GM23248 (cell line): ENCODE results near the gene SGK1. TPM values are rescaled to one million over a fixed set of nuclear protein-coding genes. Genes with fewer than 3 reads are reported as not detected.
A peak's percentile ranks its signal among the peaks of the same experiment; 100 is the strongest.

ENCODE experiments used
- DNase-seq: peaks from one replicate; pipeline ENCODE4 v3.0.0-alpha.2; 2015
- H2AFZ ChIP-seq: fragments of 200-600 bp; sonication (generic); 2 replicates; pipeline ENCODE4 v1.6.1; 2016; ENCODE audit warnings: antibody characterized with exemption
- H3F3A ChIP-seq: fragments of 200-600 bp; sonication (generic); 2 replicates; pipeline ENCODE4 v1.6.1; 2016; ENCODE audit warnings: mild to moderate bottlenecking, antibody characterized with exemption, mixed run types; ENCODE audit not compliant: insufficient read depth
- H3K27ac ChIP-seq: fragments of 200-600 bp; sonication (generic); 2 replicates; pipeline ENCODE4 v1.5.1; 2016; ENCODE audit warnings: mild to moderate bottlenecking
- H3K27me3 ChIP-seq: fragments of 200-600 bp; sonication (generic); replicated peaks from 2 replicates; pipeline ENCODE4 v1.6.1; 2016; ENCODE audit warnings: mild to moderate bottlenecking; ENCODE audit not compliant: insufficient read depth
- H3K36me3 ChIP-seq: fragments of 200-600 bp; sonication (generic); 2 replicates; pipeline ENCODE4 v1.6.1; 2016; ENCODE audit warnings: low read depth, mild to moderate bottlenecking
- H3K4me1 ChIP-seq: fragments of 200-600 bp; sonication (generic); 2 replicates; pipeline ENCODE4 v1.6.1; 2016; ENCODE audit warnings: mild to moderate bottlenecking; ENCODE audit not compliant: insufficient read depth
- H3K4me2 ChIP-seq: fragments of 200-600 bp; sonication (generic); one replicate; pipeline ENCODE4 v1.6.1; 2016; ENCODE audit warnings: mild to moderate bottlenecking; ENCODE audit not compliant: unreplicated experiment
- H3K4me3 ChIP-seq: fragments of 200-600 bp; sonication (generic); 2 replicates; pipeline ENCODE4 v1.5.1; 2016; ENCODE audit warnings: mild to moderate bottlenecking
- H3K79me2 ChIP-seq: fragments of 200-600 bp; sonication (generic); 2 replicates; pipeline ENCODE4 v1.6.1; 2016; ENCODE audit warnings: mild to moderate bottlenecking; ENCODE audit not compliant: insufficient read depth
- H3K9ac ChIP-seq: fragments of 200-600 bp; sonication (generic); 2 replicates; pipeline ENCODE4 v1.6.1; 2016; ENCODE audit warnings: mild to moderate bottlenecking
- H3K9me2 ChIP-seq: fragments of 200-600 bp; sonication (generic); 2 replicates; pipeline ENCODE4 v1.6.1; 2016; ENCODE audit warnings: mixed run types, mild to moderate bottlenecking, moderate library complexity; ENCODE audit not compliant: insufficient read depth
- H3K9me3 ChIP-seq: fragments of 200-600 bp; sonication (generic); one replicate; pipeline ENCODE4 v1.6.1; 2017; ENCODE audit warnings: low read depth
- H4K20me1 ChIP-seq: fragments of 200-600 bp; sonication (generic); 2 replicates; pipeline ENCODE4 v1.6.0; 2016; ENCODE audit not compliant: insufficient read depth
- EZH2 ChIP-seq: fragments of 200-600 bp; sonication (generic); IDR thresholded peaks from 2 replicates; pipeline ENCODE4 v1.6.1; 2018; ENCODE audit warnings: antibody characterized with exemption, mild to moderate bottlenecking; ENCODE audit not compliant: insufficient read depth, poor library complexity, severe bottlenecking
- EZH2phosphoT487 ChIP-seq: fragments of 200-600 bp; sonication (generic); IDR thresholded peaks from 2 replicates; pipeline ENCODE4 v1.6.1; 2018; ENCODE audit warnings: antibody characterized with exemption, moderate library complexity, mild to moderate bottlenecking, low read depth; ENCODE audit not compliant: insufficient read depth
- WGBS, 2 experiments: methylation state at CpG; one replicate each; pipeline ENCODE4 v1.1.6; 2015 to 2017; ENCODE audit warnings: low lambda C conversion rate in 2 of 2, low coverage in 1 of 2; ENCODE audit errors: missing lambda C conversion rate in 2 of 2; 5-methylcytosine and 5-hydroxymethylcytosine counted together
- in situ Hi-C: fragments of 300-500 bp; cut with MboI; formaldehyde crosslinking; loops from 2 replicates; pipeline ENCODE4 v1.15.0; 2020
- polyA plus RNA-seq: library from polyadenylated mRNA; unstranded; fragments of >200 nt; fragmentation: Nextera tagmentation; extraction: Ambion mirVana; gene quantifications from 2 replicates; pipeline ENCODE4 v1.2.1, GENCODE V29; 2016
- total RNA-seq: library from RNA; depleted of rRNA; stranded (reverse); fragments of >200 nt; shearing (Covaris generic); gene quantifications from 2 replicates; pipeline ENCODE4 v1.2.3, GENCODE V29; 2014

Gene SGK1
- total and polyA plus RNA-seq, 2 experiments from 2014 or later: 134 to 228 TPM

DNA sequence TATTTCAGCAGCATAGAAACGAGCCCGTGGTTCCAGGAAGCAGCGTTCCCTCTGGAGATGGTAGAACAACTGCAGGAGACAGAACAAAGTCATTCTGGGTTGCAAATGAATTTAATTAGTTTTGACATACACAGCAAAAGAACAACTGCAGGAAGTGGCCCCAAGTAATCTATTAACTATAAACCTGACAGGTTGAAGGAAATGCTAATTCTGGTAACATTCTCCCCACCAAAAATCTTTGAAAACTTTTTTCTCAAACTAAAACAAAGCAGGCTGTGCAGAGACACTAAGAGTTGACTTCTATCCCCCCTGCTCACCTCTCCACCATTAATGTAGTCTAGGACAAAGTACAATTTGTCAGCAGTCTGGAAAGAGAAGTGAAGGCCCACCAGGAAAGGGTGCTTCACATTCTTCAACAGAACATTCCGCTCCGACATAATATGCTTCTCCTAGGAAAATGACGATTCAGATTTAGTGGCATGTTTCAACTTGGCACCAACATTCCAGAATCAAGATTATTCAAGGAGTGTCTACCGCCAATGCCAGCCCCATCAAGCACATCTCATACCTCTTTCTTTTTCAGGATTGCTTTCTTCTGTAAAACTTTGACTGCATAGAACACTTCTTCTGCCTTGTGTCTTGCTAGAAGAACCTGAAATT is 145.1 kb downstream of the SGK1 start:
- H3K27me3 ChIP-seq: no peaks in the 10 kb centered on the region
- no peak overlapping the region for H2AFZ ChIP-seq
- no peaks in the 10 kb centered on the region for H3K9me3 ChIP-seq
- in situ Hi-C loops: no loop called here
- peaks cover 54% of the 10 kb centered on the region for H3K36me3 ChIP-seq
- H3F3A ChIP-seq: peaks cover 86% of the 10 kb centered on the region
- H4K20me1 ChIP-seq: peaks cover 36% of the 10 kb centered on the region
- peaks cover 41% of the 10 kb centered on the region for H3K4me1 ChIP-seq
- peak overlapping the region; percentile 92 for H3K27ac ChIP-seq
- 7 to 11% methylated on average over 7 of the region's 7 CpGs for WGBS, 2 experiments
- peak overlapping the region; percentile 99 for H3K9ac ChIP-seq
- peak overlapping the region; percentile 99 for H3K4me2 ChIP-seq
- H3K4me3 ChIP-seq: peak overlapping the region; percentile 99
- TF ChIP-seq EZH2phosphoT487: no peak
- TF ChIP-seq EZH2: no peak
- no peaks in the 10 kb centered on the region for H3K9me2 ChIP-seq
- peak; percentile 17 for DNase-seq
- peaks cover 57% of the 10 kb centered on the region for H3K79me2 ChIP-seq

- WGBS, 2 experiments: 61% methylated on average over 8 of the region's 8 CpGs
- H3K4me1 ChIP-seq: peaks cover 35% of the 10 kb centered on the region
- DNase-seq: peak; percentile 21
- in situ Hi-C loops: no loop called here
- H3K9ac ChIP-seq: peak overlapping the region; percentile 99
- H2AFZ ChIP-seq: no peak overlapping the region
- peak overlapping the region; percentile 92 for H3K27ac ChIP-seq
- peak overlapping the region; percentile 99 for H3K4me2 ChIP-seq
- peaks cover 36% of the 10 kb centered on the region for H4K20me1 ChIP-seq
- no peaks in the 10 kb centered on the region for H3K9me3 ChIP-seq
- no peaks in the 10 kb centered on the region for H3K27me3 ChIP-seq
- H3K36me3 ChIP-seq: peaks cover 54% of the 10 kb centered on the region
- peaks cover 83% of the 10 kb centered on the region for H3F3A ChIP-seq
- peak overlapping the region; percentile 99 for H3K4me3 ChIP-seq
- no peaks in the 10 kb centered on the region for H3K9me2 ChIP-seq
- H3K79me2 ChIP-seq: peaks cover 55% of the 10 kb centered on the region
- TF ChIP-seq EZH2: no peak
- TF ChIP-seq EZH2phosphoT487: no peak
These were observed 145.7 kb downstream of the SGK1 start for GRCh38 chr6:134172020-134172705.

DNA sequence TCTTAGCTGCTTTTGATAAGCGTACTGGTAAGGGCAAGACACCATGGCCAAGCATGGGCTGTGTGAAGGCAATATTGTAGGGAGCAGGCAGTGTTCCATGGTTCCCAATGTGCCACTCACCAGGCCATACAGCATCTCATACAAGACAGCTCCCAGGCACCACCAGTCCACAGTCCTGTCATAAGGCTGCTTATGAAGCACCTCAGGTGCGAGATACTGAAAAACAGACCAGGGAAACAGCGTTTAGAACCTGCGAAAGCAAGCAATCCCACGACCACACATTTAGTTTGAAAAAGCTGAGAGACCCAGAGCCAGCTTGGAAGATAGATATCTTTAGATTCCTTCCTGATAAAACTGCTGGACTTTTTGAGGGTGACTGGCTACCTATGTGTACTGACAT is 146.4 kb downstream of the SGK1 start:
- WGBS, 2 experiments: 70 to 78% methylated on average over 5 of the region's 5 CpGs
- H3F3A ChIP-seq: peaks cover 84% of the 10 kb centered on the region
- H3K36me3 ChIP-seq: peaks cover 54% of the 10 kb centered on the region
- DNase-seq: no peak
- no peak overlapping the region for H2AFZ ChIP-seq
- peak overlapping the region; percentile 99 for H3K4me3 ChIP-seq
- peaks cover 54% of the 10 kb centered on the region for H3K79me2 ChIP-seq
- no peaks in the 10 kb centered on the region for H3K9me2 ChIP-seq
- peaks cover 36% of the 10 kb centered on the region for H4K20me1 ChIP-seq
- peak overlapping the region; percentile 99 for H3K9ac ChIP-seq
- TF ChIP-seq EZH2: no peak
- no peak for TF ChIP-seq EZH2phosphoT487
- H3K9me3 ChIP-seq: no peaks in the 10 kb centered on the region
- H3K4me1 ChIP-seq: peaks cover 33% of the 10 kb centered on the region
- no peaks in the 10 kb centered on the region for H3K27me3 ChIP-seq
- peak overlapping the region; percentile 99 for H3K4me2 ChIP-seq
- in situ Hi-C loops: no loop called here
- 0 out of 2 replicates have a peak overlapping the region, but pooled peaks have one; percentile 92 for H3K27ac ChIP-seq

DNA sequence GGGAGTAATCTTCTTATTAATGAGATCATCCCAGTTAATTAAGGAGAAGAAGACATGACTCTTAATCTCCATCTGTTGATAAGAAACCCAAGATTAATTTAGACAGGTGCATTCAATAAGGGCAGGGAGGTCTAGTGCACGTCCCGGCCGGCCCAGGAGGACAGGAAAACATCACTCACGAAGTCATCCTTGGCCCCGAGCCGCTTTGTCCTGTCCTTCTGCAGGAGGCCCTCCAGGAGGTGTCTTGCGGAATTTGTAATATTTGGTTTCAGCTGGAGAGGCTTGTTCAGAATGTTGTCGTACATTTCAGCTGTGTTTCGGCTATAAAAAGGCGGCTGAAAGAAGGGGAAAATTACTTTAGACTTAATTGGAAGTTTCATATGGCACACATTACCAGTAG is 147.1 kb downstream of the SGK1 start:
- in situ Hi-C loops: no loop called here
- H3K27me3 ChIP-seq: no peaks in the 10 kb centered on the region
- H2AFZ ChIP-seq: no peak overlapping the region
- peaks cover 86% of the 10 kb centered on the region for H3F3A ChIP-seq
- H3K27ac ChIP-seq: no peak overlapping the region
- peaks cover 54% of the 10 kb centered on the region for H3K36me3 ChIP-seq
- peak; percentile 40 for DNase-seq
- H3K9ac ChIP-seq: peak overlapping the region; percentile 99
- 83 to 87% methylated on average over 10 of the region's 10 CpGs for WGBS, 2 experiments
- TF ChIP-seq EZH2 (no peak), EZH2phosphoT487 (no peak)
- peaks cover 36% of the 10 kb centered on the region for H4K20me1 ChIP-seq
- H3K4me2 ChIP-seq: peak overlapping the region; percentile 99
- H3K79me2 ChIP-seq: peaks cover 47% of the 10 kb centered on the region
- H3K9me2 ChIP-seq: no peaks in the 10 kb centered on the region
- no peaks in the 10 kb centered on the region for H3K9me3 ChIP-seq
- H3K4me1 ChIP-seq: peaks cover 33% of the 10 kb centered on the region
- H3K4me3 ChIP-seq: peak overlapping the region; percentile 99
